HEK293 (cell line): Measurements from ENCODE around the gene CYTH3.

Experiments used
- CTCF ChIA-PET: fragments of 350-600 bp; formaldehyde crosslinking; extraction: SDS; loops from one replicate; lab custom pipeline; 2021; ENCODE audit warnings: antibody characterized with exemption; lab: Yijun Ruan, JAX
- POLR2A ChIA-PET: fragments of 300-600 bp; formaldehyde crosslinking; extraction: SDS; loops from one replicate; lab custom pipeline; 2020; ENCODE audit warnings: antibody characterized with exemption, inconsistent platforms; lab: Yijun Ruan, JAX
- H3K27ac ChIP-seq: fragments of 200-500 bp; sonication (Bioruptor generic); 2 replicates; pipeline ENCODE4 v1.5.1; 2014; ENCODE audit warnings: low read depth, low read length, control low read depth, inconsistent platforms; ENCODE audit errors: extremely low read depth
- H3K36me3 ChIP-seq, 2 experiments: fragments of 200-500 bp in 1 of 2; sonication (Bioruptor generic) in 1 of 2; 1 replicate in 1 of 2; 2 replicates in 1 of 2; pipeline ENCODE4 v1.5.1; 2014 to 2017; ENCODE audit warnings: inconsistent platforms in 2 of 2, low read length in 2 of 2; ENCODE audit not compliant: control insufficient read depth in 2 of 2, insufficient read depth in 1 of 2
- H3K4me1 ChIP-seq: fragments of 200-500 bp; sonication (Bioruptor generic); 2 replicates; pipeline ENCODE4 v1.5.1; 2014; ENCODE audit warnings: mild to moderate bottlenecking, low read length, inconsistent platforms; ENCODE audit not compliant: control insufficient read depth, insufficient read depth
- H3K4me3 ChIP-seq: 2 replicates; pipeline ENCODE4 v1.5.1; 2011; ENCODE audit warnings: low read depth, mild to moderate bottlenecking, control low read depth, low read length, moderate library complexity
- H3K9me3 ChIP-seq: fragments of 200-500 bp; sonication (Bioruptor generic); 2 replicates; pipeline ENCODE4 v1.5.1; 2014; ENCODE audit warnings: low read depth, low read length, inconsistent platforms; ENCODE audit not compliant: control insufficient read depth, insufficient read depth
- BCL11B ChIP-seq: fragments of 450-650 bp; formaldehyde crosslinking; IDR thresholded peaks from 2 replicates; pipeline ENCODE4 v1.5.1; 2016; ENCODE audit warnings: low read depth, missing biosample characterization, missing genetic modification characterization
- GLI4 ChIP-seq: fragments of 450-650 bp; formaldehyde crosslinking; IDR thresholded peaks from 2 replicates; pipeline ENCODE4 v1.5.1; 2016; ENCODE audit warnings: missing biosample characterization, missing genetic modification characterization
- KLF1 ChIP-seq: fragments of 450-650 bp; formaldehyde crosslinking; IDR thresholded peaks from 2 replicates; pipeline ENCODE4 v1.5.1; 2016; ENCODE audit warnings: missing biosample characterization, missing genetic modification characterization
- KLF7 ChIP-seq: fragments of 450-650 bp; formaldehyde crosslinking; IDR thresholded peaks from 2 replicates; pipeline ENCODE4 v1.5.1; 2016; ENCODE audit warnings: missing biosample characterization, missing genetic modification characterization, borderline replicate concordance
- KLF8 ChIP-seq: fragments of 450-650 bp; formaldehyde crosslinking; IDR thresholded peaks from 2 replicates; pipeline ENCODE4 v1.5.1; 2016; ENCODE audit warnings: missing biosample characterization, missing genetic modification characterization
- SP3 ChIP-seq: fragments of 450-650 bp; formaldehyde crosslinking; IDR thresholded peaks from 2 replicates; pipeline ENCODE4 v1.5.1; 2016; ENCODE audit warnings: missing biosample characterization, missing genetic modification characterization
- ZBTB1 ChIP-seq: fragments of 450-650 bp; formaldehyde crosslinking; IDR thresholded peaks from 2 replicates; pipeline ENCODE4 v1.5.1; 2016; ENCODE audit warnings: missing biosample characterization, missing genetic modification characterization
- ZBTB17 ChIP-seq: fragments of 450-650 bp; formaldehyde crosslinking; IDR thresholded peaks from 2 replicates; pipeline ENCODE4 v1.5.1; 2016; ENCODE audit warnings: missing biosample characterization, missing genetic modification characterization
- ZNF10 ChIP-seq: fragments of 450-650 bp; formaldehyde crosslinking; IDR thresholded peaks from 2 replicates; pipeline ENCODE4 v1.5.1; 2017; ENCODE audit warnings: missing biosample characterization, missing genetic modification characterization
- ZNF175 ChIP-seq: fragments of 450-650 bp; formaldehyde crosslinking; IDR thresholded peaks from 2 replicates; pipeline ENCODE4 v1.5.1; 2016; ENCODE audit warnings: missing biosample characterization, missing genetic modification characterization
- ZNF341 ChIP-seq: fragments of 450-650 bp; formaldehyde crosslinking; IDR thresholded peaks from 2 replicates; pipeline ENCODE4; 2016; ENCODE audit warnings: low read depth, missing biosample characterization, missing genetic modification characterization
- ZNF350 ChIP-seq: fragments of 450-650 bp; formaldehyde crosslinking; IDR thresholded peaks from 2 replicates; pipeline ENCODE4 v1.5.0; 2017; ENCODE audit warnings: missing biosample characterization, mild to moderate bottlenecking, missing genetic modification characterization
- ZNF37A ChIP-seq: fragments of 450-650 bp; IDR thresholded peaks from 2 replicates; pipeline ENCODE4 v1.5.1; 2018; ENCODE audit warnings: missing biosample characterization, missing genetic modification characterization
- ZNF404 ChIP-seq: fragments of 450-650 bp; formaldehyde crosslinking; IDR thresholded peaks from 2 replicates; pipeline ENCODE4 v1.5.1; 2017; ENCODE audit warnings: missing biosample characterization, missing genetic modification characterization
- ZNF621 ChIP-seq: fragments of 450-650 bp; formaldehyde crosslinking; IDR thresholded peaks from 2 replicates; pipeline ENCODE4 v1.5.1; 2017; ENCODE audit warnings: missing biosample characterization, missing genetic modification characterization
- ZNF707 ChIP-seq: fragments of 450-650 bp; formaldehyde crosslinking; IDR thresholded peaks from 2 replicates; pipeline ENCODE4 v1.5.1; 2016; ENCODE audit warnings: missing biosample characterization, missing genetic modification characterization
- ZNF76 ChIP-seq: fragments of 450-650 bp; formaldehyde crosslinking; IDR thresholded peaks from 2 replicates; pipeline ENCODE4; 2016; ENCODE audit warnings: low read depth, missing biosample characterization, missing genetic modification characterization, borderline replicate concordance
- ZSCAN16 ChIP-seq: fragments of 450-650 bp; formaldehyde crosslinking; IDR thresholded peaks from 2 replicates; pipeline ENCODE4 v1.5.1; 2016; ENCODE audit warnings: missing biosample characterization, missing genetic modification characterization
- ZXDB ChIP-seq: fragments of 450-650 bp; formaldehyde crosslinking; IDR thresholded peaks from 2 replicates; pipeline ENCODE4 v1.5.1; 2016; ENCODE audit warnings: missing biosample characterization, missing genetic modification characterization
- TF ChIP-seq, protein P1 (sequence below): fragments of 450-650 bp; formaldehyde crosslinking; IDR thresholded peaks from 2 replicates; pipeline ENCODE4 v1.5.1; 2016; ENCODE audit warnings: missing biosample characterization, missing genetic modification characterization
- TF ChIP-seq, protein P2 (sequence below): fragments of 450-650 bp; formaldehyde crosslinking; optimal IDR thresholded peaks from 2 replicates; pipeline ENCODE3; 2016; ENCODE audit warnings: missing biosample characterization, mild to moderate bottlenecking, missing genetic modification characterization
- TF ChIP-seq, protein P3 (sequence below): fragments of 450-650 bp; formaldehyde crosslinking; IDR thresholded peaks from 2 replicates; pipeline ENCODE4 v1.5.1; 2016; ENCODE audit warnings: missing biosample characterization, missing genetic modification characterization, borderline replicate concordance
- TF ChIP-seq, protein P4 (sequence below): fragments of 450-650 bp; formaldehyde crosslinking; IDR thresholded peaks from 2 replicates; pipeline ENCODE4 v1.5.1; 2017; ENCODE audit warnings: missing biosample characterization, missing genetic modification characterization

Gene CYTH3

DNA sequence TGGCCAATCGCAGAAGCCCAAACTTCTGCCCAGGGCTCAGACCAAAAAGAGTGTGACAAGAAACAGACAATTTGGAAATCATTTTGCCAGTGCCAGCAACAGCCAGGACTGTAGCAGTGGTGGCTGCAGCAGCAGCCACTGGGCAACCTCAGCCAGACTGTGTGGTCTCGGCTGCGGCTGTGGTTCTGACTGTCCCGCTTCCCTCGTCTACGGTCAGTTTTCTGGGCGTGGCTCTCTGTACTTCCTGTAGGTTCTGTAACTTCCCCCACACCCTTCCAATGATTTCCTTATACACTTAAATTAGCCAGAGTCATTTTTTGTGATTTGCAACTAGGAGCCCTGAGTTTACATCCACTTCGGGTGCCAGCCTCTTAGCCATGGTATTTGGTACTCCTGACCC is 39.9 kb downstream of the CYTH3 start:
- no peaks in the 10 kb centered on the region for H3K36me3 ChIP-seq
- H3K9me3 ChIP-seq = no peaks in the 10 kb centered on the region
- H3K4me3 ChIP-seq = no peak overlapping the region
- ChIA-PET CTCF (no interaction called here), POLR2A (no interaction called here)
- peaks cover 10% of the 10 kb centered on the region for H3K4me1 ChIP-seq
- no peak overlapping the region for H3K27ac ChIP-seq
- TF ChIP-seq, protein P1, sequence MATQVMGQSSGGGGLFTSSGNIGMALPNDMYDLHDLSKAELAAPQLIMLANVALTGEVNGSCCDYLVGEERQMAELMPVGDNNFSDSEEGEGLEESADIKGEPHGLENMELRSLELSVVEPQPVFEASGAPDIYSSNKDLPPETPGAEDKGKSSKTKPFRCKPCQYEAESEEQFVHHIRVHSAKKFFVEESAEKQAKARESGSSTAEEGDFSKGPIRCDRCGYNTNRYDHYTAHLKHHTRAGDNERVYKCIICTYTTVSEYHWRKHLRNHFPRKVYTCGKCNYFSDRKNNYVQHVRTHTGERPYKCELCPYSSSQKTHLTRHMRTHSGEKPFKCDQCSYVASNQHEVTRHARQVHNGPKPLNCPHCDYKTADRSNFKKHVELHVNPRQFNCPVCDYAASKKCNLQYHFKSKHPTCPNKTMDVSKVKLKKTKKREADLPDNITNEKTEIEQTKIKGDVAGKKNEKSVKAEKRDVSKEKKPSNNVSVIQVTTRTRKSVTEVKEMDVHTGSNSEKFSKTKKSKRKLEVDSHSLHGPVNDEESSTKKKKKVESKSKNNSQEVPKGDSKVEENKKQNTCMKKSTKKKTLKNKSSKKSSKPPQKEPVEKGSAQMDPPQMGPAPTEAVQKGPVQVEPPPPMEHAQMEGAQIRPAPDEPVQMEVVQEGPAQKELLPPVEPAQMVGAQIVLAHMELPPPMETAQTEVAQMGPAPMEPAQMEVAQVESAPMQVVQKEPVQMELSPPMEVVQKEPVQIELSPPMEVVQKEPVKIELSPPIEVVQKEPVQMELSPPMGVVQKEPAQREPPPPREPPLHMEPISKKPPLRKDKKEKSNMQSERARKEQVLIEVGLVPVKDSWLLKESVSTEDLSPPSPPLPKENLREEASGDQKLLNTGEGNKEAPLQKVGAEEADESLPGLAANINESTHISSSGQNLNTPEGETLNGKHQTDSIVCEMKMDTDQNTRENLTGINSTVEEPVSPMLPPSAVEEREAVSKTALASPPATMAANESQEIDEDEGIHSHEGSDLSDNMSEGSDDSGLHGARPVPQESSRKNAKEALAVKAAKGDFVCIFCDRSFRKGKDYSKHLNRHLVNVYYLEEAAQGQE (tag by site-specific recombination) = no peak
- TF ChIP-seq ZXDB (tag by site-specific recombination) = no peak
- TF ChIP-seq ZNF10 (tag by site-specific recombination) = no peak
- no peak for TF ChIP-seq KLF1 (tag by site-specific recombination)
- no peak for TF ChIP-seq ZNF175 (tag by site-specific recombination)
- no peak for TF ChIP-seq ZSCAN16
- TF ChIP-seq, protein P2, sequence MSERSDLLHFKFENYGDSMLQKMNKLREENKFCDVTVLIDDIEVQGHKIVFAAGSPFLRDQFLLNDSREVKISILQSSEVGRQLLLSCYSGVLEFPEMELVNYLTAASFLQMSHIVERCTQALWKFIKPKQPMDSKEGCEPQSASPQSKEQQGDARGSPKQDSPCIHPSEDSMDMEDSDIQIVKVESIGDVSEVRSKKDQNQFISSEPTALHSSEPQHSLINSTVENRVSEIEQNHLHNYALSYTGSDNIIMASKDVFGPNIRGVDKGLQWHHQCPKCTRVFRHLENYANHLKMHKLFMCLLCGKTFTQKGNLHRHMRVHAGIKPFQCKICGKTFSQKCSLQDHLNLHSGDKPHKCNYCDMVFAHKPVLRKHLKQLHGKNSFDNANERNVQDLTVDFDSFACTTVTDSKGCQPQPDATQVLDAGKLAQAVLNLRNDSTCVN = no peak

DNA sequence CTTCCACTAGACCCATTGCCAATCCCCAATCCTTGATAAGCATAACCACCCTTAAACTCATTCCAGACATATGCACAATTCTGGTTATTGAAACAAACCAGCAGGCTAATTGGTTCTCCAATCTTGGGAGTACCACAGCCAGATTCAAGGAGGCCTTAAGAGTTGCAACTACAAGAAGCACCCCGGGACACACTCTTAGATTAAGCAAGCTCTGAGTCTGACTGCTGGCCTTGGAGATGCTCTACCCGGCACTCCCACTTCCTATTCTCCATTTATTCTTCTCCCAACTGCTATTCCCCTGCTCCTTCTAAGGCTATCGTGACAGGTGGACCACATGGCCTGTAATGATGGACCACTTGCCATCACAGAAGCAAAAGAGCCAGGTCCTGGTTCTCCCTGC is 40.3 kb downstream of the CYTH3 start:
- CTCF ChIA-PET = no interaction called here
- TF ChIP-seq, protein P3, sequence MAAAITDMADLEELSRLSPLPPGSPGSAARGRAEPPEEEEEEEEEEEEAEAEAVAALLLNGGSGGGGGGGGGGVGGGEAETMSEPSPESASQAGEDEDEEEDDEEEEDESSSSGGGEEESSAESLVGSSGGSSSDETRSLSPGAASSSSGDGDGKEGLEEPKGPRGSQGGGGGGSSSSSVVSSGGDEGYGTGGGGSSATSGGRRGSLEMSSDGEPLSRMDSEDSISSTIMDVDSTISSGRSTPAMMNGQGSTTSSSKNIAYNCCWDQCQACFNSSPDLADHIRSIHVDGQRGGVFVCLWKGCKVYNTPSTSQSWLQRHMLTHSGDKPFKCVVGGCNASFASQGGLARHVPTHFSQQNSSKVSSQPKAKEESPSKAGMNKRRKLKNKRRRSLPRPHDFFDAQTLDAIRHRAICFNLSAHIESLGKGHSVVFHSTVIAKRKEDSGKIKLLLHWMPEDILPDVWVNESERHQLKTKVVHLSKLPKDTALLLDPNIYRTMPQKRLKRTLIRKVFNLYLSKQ (tag by site-specific recombination) = no peak
- TF ChIP-seq GLI4 (tag by site-specific recombination) = no peak
- TF ChIP-seq BCL11B (tag by site-specific recombination) = no peak
- TF ChIP-seq ZBTB17 (tag by site-specific recombination) = no peak
- TF ChIP-seq ZNF341 (tag by site-specific recombination) = no peak
- TF ChIP-seq ZBTB1 (tag by site-specific recombination) = no peak
- TF ChIP-seq KLF7 (tag by site-specific recombination) = no peak
- no peak for TF ChIP-seq ZNF37A (tag by site-specific recombination)
- TF ChIP-seq ZNF350 (tag by site-specific recombination) = no peak
- TF ChIP-seq KLF8 (tag by site-specific recombination) = no peak
- no peak for TF ChIP-seq SP3
- no peak for TF ChIP-seq ZNF404 (tag by site-specific recombination)
- no peak for TF ChIP-seq ZNF621 (tag by site-specific recombination)
- TF ChIP-seq ZNF707 = no peak
- no peak for TF ChIP-seq ZNF76 (tag by site-specific recombination)
- TF ChIP-seq, protein P4, sequence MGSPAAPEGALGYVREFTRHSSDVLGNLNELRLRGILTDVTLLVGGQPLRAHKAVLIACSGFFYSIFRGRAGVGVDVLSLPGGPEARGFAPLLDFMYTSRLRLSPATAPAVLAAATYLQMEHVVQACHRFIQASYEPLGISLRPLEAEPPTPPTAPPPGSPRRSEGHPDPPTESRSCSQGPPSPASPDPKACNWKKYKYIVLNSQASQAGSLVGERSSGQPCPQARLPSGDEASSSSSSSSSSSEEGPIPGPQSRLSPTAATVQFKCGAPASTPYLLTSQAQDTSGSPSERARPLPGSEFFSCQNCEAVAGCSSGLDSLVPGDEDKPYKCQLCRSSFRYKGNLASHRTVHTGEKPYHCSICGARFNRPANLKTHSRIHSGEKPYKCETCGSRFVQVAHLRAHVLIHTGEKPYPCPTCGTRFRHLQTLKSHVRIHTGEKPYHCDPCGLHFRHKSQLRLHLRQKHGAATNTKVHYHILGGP (tag by site-specific recombination) = no peak
- POLR2A ChIA-PET = no interaction called here
- Histone ChIP-seq H3K4me3 (no peak overlapping the region), H3K27ac (no peak overlapping the region), H3K4me1 (peaks cover 15% of the 10 kb centered on the region), H3K36me3 (no peaks in the 10 kb centered on the region), H3K9me3 (no peaks in the 10 kb centered on the region)
